ENCODE measurements around the gene MAGEB1.

The MAGEB1 gene, protein sequence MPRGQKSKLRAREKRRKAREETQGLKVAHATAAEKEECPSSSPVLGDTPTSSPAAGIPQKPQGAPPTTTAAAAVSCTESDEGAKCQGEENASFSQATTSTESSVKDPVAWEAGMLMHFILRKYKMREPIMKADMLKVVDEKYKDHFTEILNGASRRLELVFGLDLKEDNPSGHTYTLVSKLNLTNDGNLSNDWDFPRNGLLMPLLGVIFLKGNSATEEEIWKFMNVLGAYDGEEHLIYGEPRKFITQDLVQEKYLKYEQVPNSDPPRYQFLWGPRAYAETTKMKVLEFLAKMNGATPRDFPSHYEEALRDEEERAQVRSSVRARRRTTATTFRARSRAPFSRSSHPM

GRCh38 chrX:30246769-30247489 is at the start of gene MAGEB1:
Gene MAGEB1, plus strand, starts transcription at chrX:30247146. Its CDS starts 3,348 bp downstream, at chrX:30250494.
- DNase-seq = no peak

DNA sequence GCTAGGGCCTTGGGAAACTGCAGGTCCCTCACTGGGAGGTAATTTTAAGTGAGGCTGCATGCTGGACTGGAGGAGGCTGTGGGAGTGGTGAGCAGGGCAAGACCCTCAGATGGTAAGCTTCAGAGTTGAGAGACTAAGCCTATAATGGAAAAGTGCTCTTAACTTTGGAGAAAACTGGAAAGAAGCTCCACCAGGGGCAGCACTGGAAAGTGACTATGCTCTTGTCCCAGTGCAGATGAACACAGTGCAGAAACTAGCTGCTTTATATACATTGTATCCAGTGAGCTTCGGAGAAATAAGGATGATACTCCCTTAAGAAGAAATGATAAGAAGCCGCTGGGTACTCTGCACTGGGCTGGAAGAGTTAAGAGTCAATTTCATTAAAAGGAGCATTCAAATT is 34.8 kb upstream of the MAGEB1 start:
- no peak for DNase-seq

GRCh38 chrX:30215357-30215843 is 31.5 kb upstream of the MAGEB1 start, which contains the start of gene MAGEB2:
Gene MAGEB2, plus strand, starts transcription at chrX:30215563. Its CDS starts 3,018 bp downstream, at chrX:30218581.
- DNase-seq = no peak

DNA sequence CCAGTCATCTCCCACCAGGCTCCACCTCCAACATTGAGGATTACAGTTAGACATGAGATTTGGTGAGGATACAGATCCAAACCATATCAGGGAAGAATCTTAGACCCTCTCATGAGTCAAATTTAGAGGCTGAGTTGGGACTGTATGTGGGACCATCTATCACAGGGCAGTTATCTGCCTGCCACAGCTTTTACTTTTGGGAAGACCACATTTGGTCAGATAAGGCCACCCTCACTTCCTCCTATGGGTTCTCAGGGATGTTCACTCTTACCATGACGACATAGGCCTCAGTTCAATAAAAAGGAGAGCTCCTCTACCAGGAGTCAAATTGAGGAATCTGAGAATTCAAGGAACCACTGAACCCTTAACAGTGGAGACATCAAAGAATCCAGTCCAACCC is 29.5 kb upstream of the MAGEB1 start:
- no peak for DNase-seq

- DNase-seq = no peak
These were observed 27.6 kb upstream of the MAGEB1 start for GRCh38 chrX:30219372-30219771.

DNA sequence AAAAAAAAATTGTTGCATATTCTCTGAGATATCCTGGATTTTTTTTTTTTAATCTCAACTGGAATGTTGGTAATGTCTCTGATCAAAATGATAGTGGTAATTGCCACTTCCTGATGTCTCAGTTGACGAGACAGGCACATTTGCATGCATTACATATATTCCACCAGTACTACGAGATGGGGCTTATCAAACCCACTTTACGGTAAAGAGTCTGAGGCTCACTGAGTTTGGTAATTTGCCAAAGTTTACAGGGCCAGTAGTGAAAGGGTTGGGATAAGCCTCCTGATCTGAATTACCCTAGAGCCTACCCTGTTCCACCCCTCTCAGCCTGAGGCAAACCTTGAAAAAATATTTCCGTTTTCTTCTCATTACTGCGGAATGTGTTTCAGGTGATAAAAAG is 26.3 kb upstream of the MAGEB1 start:
- no peak for DNase-seq

DNA sequence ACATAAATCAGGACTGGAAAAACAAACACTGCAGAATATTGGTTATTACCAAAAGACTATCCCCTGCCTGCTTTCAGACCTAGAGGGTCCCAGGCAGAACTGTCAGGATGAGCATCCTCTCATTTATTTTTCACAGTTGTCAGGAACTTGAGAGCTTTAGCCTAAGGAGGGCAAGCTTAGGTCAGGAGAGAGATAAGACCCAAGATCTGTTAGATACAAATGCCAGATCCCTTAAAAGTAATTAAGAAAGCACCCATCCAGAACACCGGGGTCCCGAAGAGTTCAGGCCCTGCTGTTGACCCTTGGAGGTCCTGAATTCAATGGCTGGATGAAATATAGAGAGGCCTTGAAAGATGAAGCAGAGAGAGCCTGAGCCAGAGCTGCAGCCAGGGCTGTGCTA is 22.4 kb upstream of the MAGEB1 start:
- no peak for DNase-seq

GRCh38 chrX:30228526-30228925 is 18.4 kb upstream of the MAGEB1 start:
- no peak for DNase-seq

DNA sequence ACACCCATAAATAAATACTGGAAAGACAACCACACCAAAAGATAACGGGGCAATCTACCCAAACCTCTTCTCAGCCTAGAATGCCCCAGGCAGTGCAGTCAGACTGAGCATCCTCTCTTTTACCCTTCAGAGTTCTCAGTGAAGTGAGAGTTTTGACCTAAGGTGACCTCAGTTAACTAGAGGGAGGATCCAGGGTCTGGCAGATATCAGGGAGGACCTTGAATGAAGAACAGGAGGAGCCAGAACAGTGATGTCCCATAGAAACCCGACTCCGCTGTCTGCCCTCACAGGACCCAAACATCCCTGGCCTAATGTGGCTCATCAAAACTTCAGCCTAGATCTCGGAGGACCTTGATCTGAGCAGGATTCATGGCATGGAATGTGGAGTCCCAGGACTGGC is 16.6 kb upstream of the MAGEB1 start, which contains the start of gene MAGEB3:
TSS of gene MAGEB3 (plus strand) at position 263 of the 400 bp plus-strand sequence. CDS start 5,268 bp downstream, outside the sequence.
- DNase-seq = no peak

DNA sequence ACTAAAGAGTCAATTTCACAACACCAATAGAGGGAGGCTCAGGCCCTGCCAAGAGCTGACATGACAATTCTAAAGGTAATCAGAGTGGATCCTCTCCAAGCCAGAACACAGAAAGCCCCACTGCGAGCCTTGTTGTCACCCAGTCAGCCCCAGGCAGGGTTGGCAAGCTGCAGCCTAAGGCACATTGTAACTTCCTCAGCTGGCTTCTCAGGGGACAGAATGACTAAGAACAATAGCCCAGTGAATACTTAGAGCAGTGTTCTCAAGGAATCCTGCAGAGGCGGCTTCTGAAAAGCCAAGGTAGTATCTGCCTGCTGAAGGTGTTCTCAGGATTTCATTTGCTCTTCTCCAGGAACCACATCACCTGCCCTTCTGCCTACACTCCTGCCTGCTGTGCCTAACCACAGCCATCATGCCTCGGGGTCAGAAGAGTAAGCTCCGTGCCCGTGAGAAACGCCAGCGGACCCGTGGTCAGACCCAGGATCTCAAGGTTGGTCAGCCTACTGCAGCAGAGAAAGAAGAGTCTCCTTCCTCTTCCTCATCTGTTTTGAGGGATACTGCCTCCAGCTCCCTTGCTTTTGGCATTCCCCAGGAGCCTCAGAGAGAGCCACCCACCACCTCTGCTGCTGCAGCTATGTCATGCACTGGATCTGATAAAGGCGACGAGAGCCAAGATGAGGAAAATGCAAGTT is 5.1 kb upstream of the MAGEB1 start, which contains the start of gene MAGEB4:
TSS of gene MAGEB4 (plus strand) at position 277 of the 692 bp plus-strand sequence. CDS start at position 413, 136 bp downstream.
- DNase-seq = no peak

DNA sequence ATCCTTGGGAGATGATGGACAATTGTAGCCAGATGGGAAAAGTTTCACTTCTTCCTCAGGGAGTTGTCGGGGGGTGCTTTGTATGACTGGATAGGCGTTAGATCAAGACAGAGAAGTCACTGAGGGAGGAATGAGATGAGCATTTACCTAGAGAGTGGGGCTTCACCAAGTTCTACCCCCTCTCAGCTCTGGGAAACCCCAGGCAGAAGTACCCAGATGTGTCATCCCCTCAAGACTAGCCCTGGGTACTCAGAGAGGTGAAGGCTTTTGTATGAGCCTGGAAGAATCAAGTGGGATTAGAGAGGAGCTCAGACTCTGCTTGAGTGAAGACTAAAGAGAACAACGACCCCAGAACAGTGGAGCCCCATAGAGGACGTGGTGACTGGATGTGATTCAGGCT is 1.9 kb downstream of the MAGEB1 start:
- no peak for DNase-seq

DNA sequence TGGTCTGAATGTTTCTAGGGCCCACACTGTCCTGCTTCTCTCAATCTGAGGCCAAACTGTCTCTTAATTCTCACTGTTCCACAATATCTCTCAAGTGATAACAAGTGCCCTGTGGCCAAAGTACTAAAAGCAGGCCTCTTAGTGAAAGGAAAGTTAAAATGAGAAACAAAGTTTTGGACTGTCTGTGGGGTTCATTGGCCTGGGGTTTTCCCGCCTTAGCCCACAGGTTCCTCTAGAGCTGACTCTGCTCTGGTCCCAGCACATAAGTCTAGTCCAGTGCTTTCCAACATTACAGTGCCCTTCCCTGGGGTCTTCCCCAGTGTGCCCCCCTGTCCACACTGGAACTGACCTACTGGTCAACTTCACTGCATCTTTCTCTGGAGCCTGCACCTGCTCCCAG is 6.3 kb downstream of the MAGEB1 start:
- DNase-seq = no peak

DNA sequence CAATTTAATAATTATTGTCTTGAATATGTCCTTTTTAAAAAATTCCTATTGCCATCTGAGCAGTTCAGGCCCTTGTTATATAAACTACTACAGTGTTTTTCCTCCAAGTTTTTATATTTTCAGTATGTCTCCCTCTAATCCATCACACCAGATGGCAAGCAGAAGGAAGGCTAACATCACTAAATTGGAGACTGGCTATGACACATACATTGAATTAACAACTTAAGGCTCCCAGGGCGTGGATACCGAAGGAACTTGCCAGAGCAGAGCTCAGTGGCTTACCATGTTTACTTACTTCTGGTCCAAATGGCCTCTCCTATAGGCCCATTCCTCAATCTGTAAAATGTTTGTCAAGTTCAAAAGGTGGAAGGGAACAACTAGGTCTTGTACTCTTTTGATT is 13.0 kb downstream of the MAGEB1 start:
- no peak for DNase-seq

GRCh38 chrX:30261012-30261411 is 14.1 kb downstream of the MAGEB1 start:
- DNase-seq = no peak

GRCh38 chrX:30262763-30263162 is 15.8 kb downstream of the MAGEB1 start:
- no peak for DNase-seq

- DNase-seq = no peak
These were observed 23.7 kb downstream of the MAGEB1 start for GRCh38 chrX:30270639-30271038.

GRCh38 chrX:30275498-30275897 is 28.6 kb downstream of the MAGEB1 start:
- DNase-seq = no peak

DNA sequence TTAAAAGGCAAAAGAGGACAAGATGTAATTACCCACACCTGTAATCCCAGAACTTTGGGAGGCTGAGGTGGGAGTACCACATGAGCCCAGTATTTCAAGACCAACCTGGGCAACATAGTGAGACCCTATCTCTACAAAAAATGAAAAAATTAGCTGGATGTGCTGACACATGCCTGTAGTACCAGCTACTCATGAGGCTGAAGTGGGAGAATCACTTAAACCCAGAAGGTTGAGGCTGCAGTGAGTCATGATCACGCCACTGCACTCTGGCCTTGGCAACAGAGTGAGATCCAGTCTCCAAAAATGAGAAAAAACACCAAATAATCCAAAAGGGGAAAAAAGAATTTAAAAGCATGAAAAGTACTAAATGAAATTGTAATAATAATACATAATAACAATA is 31.4 kb downstream of the MAGEB1 start:
- DNase-seq = no peak

- no peak for DNase-seq
These were observed 33.5 kb downstream of the MAGEB1 start for GRCh38 chrX:30280428-30280827.

- no peak for DNase-seq
These were observed 35.6 kb downstream of the MAGEB1 start for GRCh38 chrX:30282527-30282926.

DNA sequence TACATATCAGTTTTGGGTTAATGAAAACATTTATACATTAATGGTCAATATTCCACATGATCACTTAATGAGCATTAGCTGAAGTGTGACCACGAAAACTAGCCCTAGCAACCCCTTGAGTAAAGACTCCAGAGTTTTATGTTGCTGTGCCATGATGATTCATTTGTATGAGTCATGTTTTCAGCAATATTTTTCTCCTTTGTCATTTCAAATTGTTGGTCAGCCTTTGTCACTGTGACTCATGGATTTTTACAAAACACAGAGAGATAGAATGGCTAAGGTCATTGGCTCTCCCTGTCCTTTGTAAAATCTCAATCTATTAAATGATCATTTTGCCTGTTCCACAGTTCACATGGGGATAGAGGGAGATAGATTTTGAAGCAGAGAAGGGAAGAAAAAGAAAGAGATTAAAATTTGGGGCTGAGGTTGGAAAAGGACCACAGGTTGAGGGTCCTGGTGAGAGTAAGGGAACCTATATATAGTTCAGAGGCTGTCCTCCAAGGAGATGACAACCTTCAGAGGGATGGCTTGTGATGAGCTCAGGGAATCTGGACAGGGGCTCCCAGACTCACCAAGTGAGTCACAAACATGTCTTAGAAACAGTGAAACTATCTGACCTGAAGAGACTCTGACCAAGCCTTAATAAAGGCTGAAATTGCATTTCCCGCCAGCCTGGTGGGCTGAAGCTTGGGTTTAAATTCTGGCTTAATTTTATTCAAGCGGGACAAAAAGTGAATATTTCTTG is 36.7 kb downstream of the MAGEB1 start:
- no peak for DNase-seq
